Measurements from ENCODE around the gene SSBP3. TPM values are rescaled to one million over a fixed set of nuclear protein-coding genes. Genes with fewer than 3 reads are reported as not detected.

SSBP3 gene
- polyA plus RNA-seq, 4 donors, result 24.2 to 41.9 (median 32.2) TPM

DNA sequence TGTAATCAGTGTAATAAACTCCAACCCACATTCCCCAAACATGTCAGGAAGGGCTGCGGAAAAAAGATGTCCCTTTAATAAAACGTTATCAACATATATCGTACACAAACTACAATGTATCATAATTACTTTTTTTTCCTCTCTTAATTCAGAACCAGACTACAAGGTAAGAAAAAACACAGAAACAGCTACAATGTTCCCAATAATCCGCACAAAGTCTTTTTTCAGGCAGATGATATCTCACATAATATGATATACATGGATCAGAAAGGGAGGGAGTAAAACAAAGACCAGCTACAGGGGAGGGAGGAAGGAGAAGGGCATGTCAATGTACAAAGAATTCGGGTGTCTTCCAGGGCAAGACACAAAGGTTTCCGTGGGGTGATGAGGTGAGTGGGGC, 180.8 kb downstream of the SSBP3 start:
- FAIRE-seq (no peak), DNase-seq (no peak)
- no peak overlapping the region for H3K4me3 ChIP-seq (ENCODE audit: low read depth in 1 of 3, low read length in 3 of 3)
- H3K27me3 ChIP-seq (ENCODE audit: control insufficient read depth in 3 of 3, insufficient read depth in 3 of 3, low read length in 3 of 3), result no peaks in the 10 kb centered on the region
- H3K4me1 ChIP-seq (ENCODE audit: control insufficient read depth in 3 of 3, insufficient read depth in 2 of 3, low read depth in 1 of 3, low read length in 2 of 3), result peaks cover 0 to 11% (median 0%) of the 10 kb centered on the region in 3 donors
- 81 to 85% (median 85%) methylated on average over 6 of the region's 6 CpGs for WGBS, 3 donors
- peaks cover 0 to 85% (median 0%) of the 10 kb centered on the region in 3 donors for H3K36me3 ChIP-seq (ENCODE audit: control insufficient read depth in 3 of 3, insufficient read depth in 2 of 3, low read depth in 1 of 3, low read length in 3 of 3)
- H3K27ac ChIP-seq (ENCODE audit: low read depth in 1 of 3, low read length in 2 of 3), result no peak overlapping the region
- no peaks in the 10 kb centered on the region for H3K9me3 ChIP-seq (ENCODE audit: control insufficient read depth in 2 of 2, insufficient read depth in 1 of 2, low read depth in 1 of 2, low read length in 1 of 2)

- Histone ChIP-seq H3K27me3 (ENCODE audit: control insufficient read depth in 3 of 3, insufficient read depth in 3 of 3, low read length in 3 of 3) (no peaks in the 10 kb centered on the region), H3K4me3 (ENCODE audit: low read depth in 1 of 3, low read length in 3 of 3) (no peak overlapping the region), H3K4me1 (ENCODE audit: control insufficient read depth in 3 of 3, insufficient read depth in 2 of 3, low read depth in 1 of 3, low read length in 2 of 3) (peaks cover 2 to 17% (median 10%) of the 10 kb centered on the region in 3 donors), H3K27ac (ENCODE audit: low read depth in 1 of 3, low read length in 2 of 3) (no peak overlapping the region), H3K9me3 (ENCODE audit: control insufficient read depth in 2 of 2, insufficient read depth in 1 of 2, low read depth in 1 of 2, low read length in 1 of 2) (no peaks in the 10 kb centered on the region), H3K36me3 (ENCODE audit: control insufficient read depth in 3 of 3, insufficient read depth in 2 of 3, low read depth in 1 of 3, low read length in 3 of 3) (peaks cover 0 to 84% (median 0%) of the 10 kb centered on the region in 3 donors)
- FAIRE-seq, result no peak
- 80 to 88% (median 88%) methylated on average over 6 of the region's 6 CpGs for WGBS, 3 donors
- no peak for DNase-seq
Observed at GRCh38 chr1:54224233-54224632, 182.0 kb downstream of the SSBP3 start.

DNA sequence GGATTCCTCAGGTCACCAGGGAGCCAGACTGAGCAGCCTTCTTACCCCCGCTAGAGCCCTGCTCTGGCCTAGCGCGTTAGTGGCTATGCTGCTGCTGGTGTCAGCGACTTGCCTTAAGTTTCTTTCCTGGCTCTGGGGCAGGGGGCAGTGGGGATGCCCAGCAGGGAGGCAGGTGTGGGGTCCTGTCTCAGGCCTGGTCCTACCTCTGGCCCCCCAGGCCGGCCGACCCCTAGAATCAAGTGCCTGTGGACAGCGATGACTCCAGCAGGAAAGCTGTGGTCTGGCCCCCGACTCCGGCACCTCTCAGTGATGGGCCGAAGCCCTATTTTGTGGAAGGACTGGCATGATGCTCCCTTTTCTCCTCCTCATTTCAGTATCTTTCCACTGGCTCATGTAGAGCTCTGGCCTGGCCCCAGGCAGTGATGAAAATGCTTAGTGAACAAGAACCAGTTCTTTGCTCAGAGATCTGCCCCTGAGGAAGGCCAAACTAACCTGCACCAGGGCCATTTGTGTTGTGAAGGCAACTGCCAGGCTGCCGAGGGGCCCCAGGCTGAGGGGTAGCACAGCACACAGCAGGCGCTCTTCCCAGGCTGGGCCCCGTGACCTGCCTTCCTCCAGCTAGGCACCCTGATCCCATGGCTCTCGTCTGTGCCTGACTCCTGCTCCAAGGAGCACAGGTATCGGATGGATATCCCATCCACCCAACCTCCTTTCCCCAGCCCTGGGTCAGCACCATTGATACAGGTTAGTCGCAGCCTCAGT, 182.6 kb downstream of the SSBP3 start:
- 91 to 94% (median 93%) methylated on average over 16 of the region's 16 CpGs for WGBS, 3 donors
- Histone ChIP-seq H3K4me3 (ENCODE audit: low read depth in 1 of 3, low read length in 3 of 3) (no peak overlapping the region), H3K27me3 (ENCODE audit: control insufficient read depth in 3 of 3, insufficient read depth in 3 of 3, low read length in 3 of 3) (no peaks in the 10 kb centered on the region), H3K4me1 (ENCODE audit: control insufficient read depth in 3 of 3, insufficient read depth in 2 of 3, low read depth in 1 of 3, low read length in 2 of 3) (peaks cover 2 to 24% (median 10%) of the 10 kb centered on the region in 3 donors), H3K36me3 (ENCODE audit: control insufficient read depth in 3 of 3, insufficient read depth in 2 of 3, low read depth in 1 of 3, low read length in 3 of 3) (peaks cover 0 to 84% (median 2%) of the 10 kb centered on the region in 3 donors), H3K27ac (ENCODE audit: low read depth in 1 of 3, low read length in 2 of 3) (no peak overlapping the region), H3K9me3 (ENCODE audit: control insufficient read depth in 2 of 2, insufficient read depth in 1 of 2, low read depth in 1 of 2, low read length in 1 of 2) (no peaks in the 10 kb centered on the region)
- DNase-seq (no peak), FAIRE-seq (no peak)

- H3K9me3 ChIP-seq (ENCODE audit: control insufficient read depth in 2 of 2, insufficient read depth in 1 of 2, low read depth in 1 of 2, low read length in 1 of 2), result no peaks in the 10 kb centered on the region
- no peak overlapping the region for H3K4me3 ChIP-seq (ENCODE audit: low read depth in 1 of 3, low read length in 3 of 3)
- no peak for DNase-seq
- H3K36me3 ChIP-seq (ENCODE audit: control insufficient read depth in 3 of 3, insufficient read depth in 2 of 3, low read depth in 1 of 3, low read length in 3 of 3), result peaks cover 3 to 84% (median 5%) of the 10 kb centered on the region in 3 donors
- WGBS, 3 donors, result 71 to 82% (median 75%) methylated on average over 6 of the region's 6 CpGs
- no peak for FAIRE-seq
- H3K27me3 ChIP-seq (ENCODE audit: control insufficient read depth in 3 of 3, insufficient read depth in 3 of 3, low read length in 3 of 3), result no peaks in the 10 kb centered on the region
- H3K27ac ChIP-seq (ENCODE audit: low read depth in 1 of 3, low read length in 2 of 3), result no peak overlapping the region
- H3K4me1 ChIP-seq (ENCODE audit: control insufficient read depth in 3 of 3, insufficient read depth in 2 of 3, low read depth in 1 of 3, low read length in 2 of 3), result peaks cover 2 to 23% (median 10%) of the 10 kb centered on the region in 3 donors
Observed at GRCh38 chr1:54222711-54223110, 183.5 kb downstream of the SSBP3 start.

DNA sequence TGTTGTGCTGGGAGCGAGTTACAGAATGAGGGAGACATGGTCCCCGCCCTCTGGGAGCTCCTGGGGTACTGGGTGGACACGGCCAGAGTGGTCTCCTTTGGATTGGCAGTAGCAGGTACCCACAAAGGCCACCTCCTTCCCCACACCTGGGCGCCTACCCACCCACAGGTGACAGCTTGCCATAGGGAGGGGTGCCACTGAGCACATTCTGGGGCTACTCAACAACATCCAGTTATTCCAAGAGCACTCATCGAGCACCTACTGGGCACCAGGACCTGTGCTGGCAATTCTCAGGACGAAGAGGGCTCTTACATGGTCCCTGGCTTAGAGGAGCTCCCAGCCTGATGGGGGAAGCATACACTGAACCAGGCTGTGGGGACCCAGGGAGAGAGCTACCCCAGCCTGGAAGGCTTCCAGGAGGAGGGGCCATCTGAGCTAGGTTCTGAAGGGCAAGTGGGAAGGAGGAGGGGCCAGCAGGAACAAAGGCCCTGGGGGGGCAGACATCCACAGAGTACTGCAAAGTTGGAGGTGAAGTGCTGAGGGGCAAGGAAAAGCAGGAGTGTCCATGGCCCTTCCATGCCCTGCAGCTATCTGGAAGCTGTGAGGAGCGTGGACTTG, 184.2 kb downstream of the SSBP3 start:
- Histone ChIP-seq H3K9me3 (ENCODE audit: control insufficient read depth in 2 of 2, insufficient read depth in 1 of 2, low read depth in 1 of 2, low read length in 1 of 2) (no peaks in the 10 kb centered on the region), H3K4me1 (ENCODE audit: control insufficient read depth in 3 of 3, insufficient read depth in 2 of 3, low read depth in 1 of 3, low read length in 2 of 3) (peaks cover 2 to 17% (median 10%) of the 10 kb centered on the region in 3 donors), H3K36me3 (ENCODE audit: control insufficient read depth in 3 of 3, insufficient read depth in 2 of 3, low read depth in 1 of 3, low read length in 3 of 3) (peaks cover 5 to 84% (median 9%) of the 10 kb centered on the region in 3 donors), H3K27ac (ENCODE audit: low read depth in 1 of 3, low read length in 2 of 3) (no peak overlapping the region), H3K4me3 (ENCODE audit: low read depth in 1 of 3, low read length in 3 of 3) (no peak overlapping the region), H3K27me3 (ENCODE audit: control insufficient read depth in 3 of 3, insufficient read depth in 3 of 3, low read length in 3 of 3) (no peaks in the 10 kb centered on the region)
- FAIRE-seq (no peak), DNase-seq (no peak)
- 86 to 90% (median 88%) methylated on average over 7 of the region's 7 CpGs for WGBS, 3 donors

GRCh38 chr1:54221113-54221834, 184.9 kb downstream of the SSBP3 start:
- Histone ChIP-seq H3K9me3 (ENCODE audit: control insufficient read depth in 2 of 2, insufficient read depth in 1 of 2, low read depth in 1 of 2, low read length in 1 of 2) (no peaks in the 10 kb centered on the region), H3K4me1 (ENCODE audit: control insufficient read depth in 3 of 3, insufficient read depth in 2 of 3, low read depth in 1 of 3, low read length in 2 of 3) (peaks cover 2 to 16% (median 10%) of the 10 kb centered on the region in 3 donors), H3K4me3 (ENCODE audit: low read depth in 1 of 3, low read length in 3 of 3) (no peak overlapping the region), H3K27me3 (ENCODE audit: control insufficient read depth in 3 of 3, insufficient read depth in 3 of 3, low read length in 3 of 3) (no peaks in the 10 kb centered on the region), H3K27ac (ENCODE audit: low read depth in 1 of 3, low read length in 2 of 3) (no peak overlapping the region), H3K36me3 (ENCODE audit: control insufficient read depth in 3 of 3, insufficient read depth in 2 of 3, low read depth in 1 of 3, low read length in 3 of 3) (peaks cover 7 to 90% (median 15%) of the 10 kb centered on the region in 3 donors)
- DNase-seq (no peak), FAIRE-seq (no peak)
- 87 to 93% (median 92%) methylated on average over 12 of the region's 12 CpGs for WGBS, 3 donors

GRCh38 chr1:54220004-54220811, 186.0 kb downstream of the SSBP3 start:
- Histone ChIP-seq H3K9me3 (ENCODE audit: control insufficient read depth in 2 of 2, insufficient read depth in 1 of 2, low read depth in 1 of 2, low read length in 1 of 2) (no peaks in the 10 kb centered on the region), H3K36me3 (ENCODE audit: control insufficient read depth in 3 of 3, insufficient read depth in 2 of 3, low read depth in 1 of 3, low read length in 3 of 3) (peaks cover 7 to 93% (median 16%) of the 10 kb centered on the region in 3 donors), H3K4me1 (ENCODE audit: control insufficient read depth in 3 of 3, insufficient read depth in 2 of 3, low read depth in 1 of 3, low read length in 2 of 3) (peaks cover 2 to 16% (median 10%) of the 10 kb centered on the region in 3 donors), H3K4me3 (ENCODE audit: low read depth in 1 of 3, low read length in 3 of 3) (no peak overlapping the region), H3K27me3 (ENCODE audit: control insufficient read depth in 3 of 3, insufficient read depth in 3 of 3, low read length in 3 of 3) (no peaks in the 10 kb centered on the region), H3K27ac (ENCODE audit: low read depth in 1 of 3, low read length in 2 of 3) (peak overlapping the region in 1 of 3 donors; percentile 63)
- FAIRE-seq, result no peak
- no peak for DNase-seq
- 47 to 72% (median 58%) methylated on average over 16 to 18 of the region's 18 CpGs for WGBS, 3 donors

GRCh38 chr1:54219688-54220003, 186.5 kb downstream of the SSBP3 start:
- DNase-seq (no peak), FAIRE-seq (no peak)
- H3K4me1 ChIP-seq (ENCODE audit: control insufficient read depth in 3 of 3, insufficient read depth in 2 of 3, low read depth in 1 of 3, low read length in 2 of 3), result peaks cover 2 to 16% (median 10%) of the 10 kb centered on the region in 3 donors
- 49 to 73% (median 70%) methylated on average over 3 of the region's 3 CpGs for WGBS, 3 donors
- H3K36me3 ChIP-seq (ENCODE audit: control insufficient read depth in 3 of 3, insufficient read depth in 2 of 3, low read depth in 1 of 3, low read length in 3 of 3), result peaks cover 7 to 92% (median 19%) of the 10 kb centered on the region in 3 donors
- no peaks in the 10 kb centered on the region for H3K9me3 ChIP-seq (ENCODE audit: control insufficient read depth in 2 of 2, insufficient read depth in 1 of 2, low read depth in 1 of 2, low read length in 1 of 2)
- no peak overlapping the region for H3K4me3 ChIP-seq (ENCODE audit: low read depth in 1 of 3, low read length in 3 of 3)
- H3K27me3 ChIP-seq (ENCODE audit: control insufficient read depth in 3 of 3, insufficient read depth in 3 of 3, low read length in 3 of 3), result no peaks in the 10 kb centered on the region
- peak overlapping the region in 2 of 3 donors; percentile 18 to 34 for H3K27ac ChIP-seq (ENCODE audit: low read depth in 1 of 3, low read length in 2 of 3)
